OCI-LY7 (cell line): ENCODE measurements around the gene MGME1. TPM values are rescaled to one million over a fixed set of nuclear protein-coding genes. Genes with fewer than 3 reads are reported as not detected.
"Not testable (repeated sequence)": the region's sequence is repeated elsewhere in the genome, so short reads cannot be mapped to it uniquely, and the experiment has no call there.

Experiments
- BruUV-seq: library from RNA; stranded (reverse); fragments of 400-500 nt; replicated peaks from 2 replicates; lab custom pipeline; 2021; lab: Mats Ljungman, UMichigan
- CTCF ChIA-PET: fragments of 300-600 bp; sonication (Branson Sonifier 250); formaldehyde crosslinking; loops from one replicate; lab custom pipeline; 2022; ENCODE audit warnings: antibody characterized with exemption; ENCODE audit not compliant: unreplicated experiment; lab: Charles Lee
- POLR2A ChIA-PET: fragments of 300-600 bp; sonication (Branson Sonifier 250); formaldehyde crosslinking; loops from one replicate; lab custom pipeline; 2022; ENCODE audit warnings: antibody characterized with exemption; lab: Charles Lee
- DNase-seq: peaks from one replicate; pipeline ENCODE4 v3.0.0-alpha.2; 2015; ENCODE audit warnings: low spot score
- H2AFZ ChIP-seq: fragments of 200-600 bp; sonication (generic), shearing (Covaris generic); 2 replicates; pipeline ENCODE4 v1.6.1; 2014; ENCODE audit warnings: mild to moderate bottlenecking, antibody characterized with exemption, low read length, moderate library complexity
- H3K27ac ChIP-seq: fragments of 200-600 bp; sonication (generic); 2 replicates; pipeline ENCODE4 v1.5.1; 2014; ENCODE audit warnings: mixed run types, low read depth, mild to moderate bottlenecking, moderate library complexity, low read length, inconsistent platforms; ENCODE audit not compliant: poor library complexity, severe bottlenecking
- H3K36me3 ChIP-seq: fragments of 200-600 bp; sonication (generic); 2 replicates; pipeline ENCODE4 v1.6.1; 2014; ENCODE audit warnings: mild to moderate bottlenecking, antibody characterized with exemption, low read length, moderate library complexity, mixed read lengths; ENCODE audit not compliant: insufficient read depth
- H3K4me1 ChIP-seq: fragments of 200-600 bp; sonication (generic); 2 replicates; pipeline ENCODE4 v1.5.1; 2014; ENCODE audit warnings: mild to moderate bottlenecking, low read length; ENCODE audit not compliant: insufficient read depth, poor library complexity, severe bottlenecking
- H3K4me2 ChIP-seq: fragments of 200-600 bp; sonication (generic); 2 replicates; pipeline ENCODE4 v1.6.1; 2014; ENCODE audit warnings: mild to moderate bottlenecking, low read length
- H3K4me3 ChIP-seq: fragments of 200-600 bp; sonication (generic); 2 replicates; pipeline ENCODE4 v1.5.1; 2014; ENCODE audit warnings: mild to moderate bottlenecking, low read depth, low read length; ENCODE audit not compliant: poor library complexity, severe bottlenecking
- H3K79me2 ChIP-seq: fragments of 200-600 bp; sonication (generic); 2 replicates; pipeline ENCODE4 v1.6.1; 2016; ENCODE audit warnings: low read depth, mild to moderate bottlenecking, low read length, moderate library complexity, mixed read lengths; ENCODE audit not compliant: insufficient read depth
- H3K9me2 ChIP-seq: fragments of 200-600 bp; sonication (generic); 2 replicates; pipeline ENCODE4 v1.6.1; 2016; ENCODE audit warnings: mild to moderate bottlenecking, low read length, mixed read lengths; ENCODE audit not compliant: insufficient read depth
- H3K9me3 ChIP-seq: fragments of 200-600 bp; sonication (generic); 2 replicates; pipeline ENCODE4 v1.6.1; 2014; ENCODE audit warnings: mild to moderate bottlenecking, mixed run types, low read length, mixed read lengths
- H4K20me1 ChIP-seq: fragments of 200-600 bp; sonication (generic); 2 replicates; pipeline ENCODE4 v1.6.1; 2014; ENCODE audit warnings: mild to moderate bottlenecking, antibody characterized with exemption, low read length, moderate library complexity, mixed read lengths; ENCODE audit not compliant: insufficient read depth
- CTCF ChIP-seq: fragments of 200-600 bp; sonication (generic); conservative IDR thresholded peaks from 2 replicates; pipeline ENCODE4 v1.5.1; 2014; ENCODE audit warnings: mild to moderate bottlenecking, antibody characterized with exemption, low read length, moderate library complexity, mixed read lengths
- EZH2phosphoT487 ChIP-seq: fragments of 200-600 bp; sonication (generic); IDR thresholded peaks from 2 replicates; pipeline ENCODE4 v1.6.1; 2018; ENCODE audit warnings: low read depth, borderline replicate concordance, mild to moderate bottlenecking, mixed run types, antibody characterized with exemption, low read length, moderate library complexity, mixed read lengths
- intact Hi-C: fragments of 100-400 bp; cut with micrococcal nuclease; formaldehyde crosslinking; loops from one replicate; pipeline ENCODE4 v1.10.0; 2022; ENCODE audit not compliant: unreplicated experiment
- total RNA-seq, 2 experiments: library from RNA; depleted of rRNA in 1 of 2; stranded (reverse); fragments of >200 nt in 1 of 2; shearing (Covaris generic) in 1 of 2; gene quantifications; 2 replicates each; pipeline ENCODE4 v1.2.3, GENCODE V29; 2014 to 2022

MGME1 gene
- total RNA-seq, 2 experiments from 2014 or later, result 46.6 to 80.1 TPM

- H3K27ac ChIP-seq, result peak overlapping the region; percentile 55
- peak overlapping the region; percentile 92 for H3K4me2 ChIP-seq
- TF ChIP-seq EZH2phosphoT487, result no peak
- TF ChIP-seq CTCF, result no peak
- peaks cover 7% of the 10 kb centered on the region; the same call in 1 of the 2 replicates for H3K9me3 ChIP-seq
- H4K20me1 ChIP-seq, result peaks cover 74% of the 10 kb centered on the region
- H3K36me3 ChIP-seq, result peaks cover 99% of the 10 kb centered on the region
- no peaks in the 10 kb centered on the region for H3K9me2 ChIP-seq
- CTCF ChIA-PET, result interaction anchor here (1.4 kb wide), 1 partner anchor 20 kb away, joined by 3 read pairs; no protein-coding TSS in a partner anchor
- no peak overlapping the region for H2AFZ ChIP-seq
- DNase-seq, result no peak
- intact Hi-C loops, result no loop called here
- H3K4me3 ChIP-seq, result peak overlapping the region; percentile 97
- no TSS peak for BruUV-seq
- H3K79me2 ChIP-seq, result peaks cover 100% of the 10 kb centered on the region
- peaks cover 100% of the 10 kb centered on the region for H3K4me1 ChIP-seq
- POLR2A ChIA-PET, result interaction anchor here (0.8 to 4.5 kb wide), 5 partner anchors 7 to 25 kb away, joined by 4 to 47 read pairs (median 7); partner anchors contain the start of gene SNX5
Observed at GRCh38 chr20:17959257-17959627, 9.6 kb upstream of the MGME1 start.

GRCh38 chr20:17960400-17960885 is 8.4 kb upstream of the MGME1 start:
- POLR2A ChIA-PET, result interaction anchor here (0.6 to 4.1 kb wide), 6 partner anchors 8 to 114 kb away, joined by 3 to 28 read pairs (median 6); no protein-coding TSS in a partner anchor
- intact Hi-C loops, result loop anchor here (10.0 kb wide), 1 partner anchor 544 kb away; the partner anchor contains the start of gene SEC23B
- peak overlapping the region; percentile 92 for H3K4me2 ChIP-seq
- CTCF ChIA-PET, H2AFZ ChIP-seq, H3K9me3 ChIP-seq, H3K9me2 ChIP-seq, BruUV-seq, DNase-seq: not testable (repeated sequence)
- peak overlapping the region; percentile 55 for H3K27ac ChIP-seq
- H3K4me1 ChIP-seq, result peaks cover 100% of the 10 kb centered on the region
- peak overlapping the region; percentile 97 for H3K4me3 ChIP-seq
- H3K36me3 ChIP-seq, result peaks cover 99% of the 10 kb centered on the region
- peaks cover 100% of the 10 kb centered on the region for H3K79me2 ChIP-seq
- peaks cover 74% of the 10 kb centered on the region for H4K20me1 ChIP-seq

- ChIA-PET CTCF (no interaction called here), POLR2A (interaction anchor here (0.9 to 4.1 kb wide), 3 partner anchors 10 to 115 kb away, joined by 3 to 28 read pairs (median 13); no protein-coding TSS in a partner anchor)
- Histone ChIP-seq H3K4me3 (peak overlapping the region; percentile 97), H3K79me2 (peaks cover 100% of the 10 kb centered on the region), H3K36me3 (peaks cover 99% of the 10 kb centered on the region), H3K4me1 (peaks cover 99% of the 10 kb centered on the region), H3K9me2 (no peaks in the 10 kb centered on the region), H3K27ac (peak overlapping the region; percentile 54), H3K4me2 (peak overlapping the region; percentile 92), H4K20me1 (peaks cover 81% of the 10 kb centered on the region), H3K9me3 (peaks cover 7% of the 10 kb centered on the region; the same call in 1 of the 2 replicates), H2AFZ (no peak overlapping the region)
- intact Hi-C loops, result loop anchor here (10.0 kb wide), 1 partner anchor 544 kb away; the partner anchor contains the start of gene SEC23B
- DNase-seq, result no peak
- no TSS peak for BruUV-seq
- TF ChIP-seq EZH2phosphoT487 (no peak), CTCF (no peak)
Observed at GRCh38 chr20:17960927-17961586, 7.8 kb upstream of the MGME1 start.
